HG02852 (cell line): ENCODE results near the gene MPO.

Source experiments
- ATAC-seq: cut with Tn5 transposase; IDR thresholded peaks from one replicate; pipeline ENCODE4 v1.9.1; 2021; ENCODE audit warnings: mild to moderate bottlenecking, moderate library complexity; ENCODE audit not compliant: unreplicated experiment

Gene MPO

DNA sequence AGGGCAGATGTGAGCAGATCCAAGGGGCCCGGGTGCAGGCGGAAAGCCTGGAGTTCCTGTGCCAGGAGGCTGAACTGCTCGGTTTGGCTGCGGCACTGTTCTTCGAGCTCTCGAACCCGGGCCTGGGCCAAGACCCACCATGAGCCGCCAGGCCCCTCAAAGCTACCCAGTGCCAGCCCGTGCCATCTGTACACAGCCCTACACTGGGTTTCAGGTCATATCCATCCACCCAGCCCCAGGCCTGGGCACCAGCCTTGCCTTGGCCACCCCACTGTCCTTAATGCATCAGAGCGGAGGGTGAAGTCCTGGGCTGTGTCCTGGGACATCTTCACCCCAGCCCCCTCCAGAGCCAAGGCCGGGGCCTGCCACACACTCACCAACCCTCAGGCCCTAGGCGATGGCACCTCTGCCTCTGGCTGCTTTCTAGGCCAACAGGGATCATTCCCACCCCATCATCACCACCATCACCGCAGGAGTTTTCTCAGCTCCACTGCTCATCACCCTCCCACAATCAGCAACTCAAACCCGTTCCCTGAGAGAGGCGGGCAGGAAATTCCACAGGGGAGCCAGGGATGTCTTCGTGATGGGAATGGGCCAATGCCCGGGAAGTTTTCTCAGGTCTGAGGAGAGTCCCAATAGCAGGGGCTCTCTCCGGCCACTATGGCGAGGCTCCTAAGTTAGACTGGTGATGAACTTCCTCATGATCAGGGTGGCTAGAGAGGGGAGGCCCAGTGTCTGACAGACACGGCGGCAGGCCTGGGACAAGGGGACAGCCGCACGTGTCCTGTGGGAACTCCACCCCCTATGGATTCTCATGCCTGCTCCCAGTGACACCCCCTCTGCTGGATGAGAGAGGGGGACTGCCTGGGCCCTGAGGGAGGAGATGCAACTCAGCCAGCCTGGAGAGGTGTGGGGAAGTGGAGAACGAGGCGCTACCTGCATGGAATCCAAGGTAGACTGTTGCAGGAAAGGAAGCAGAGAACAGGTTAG is 38.7 kb upstream of the MPO start:
- ATAC-seq, result no peak

DNA sequence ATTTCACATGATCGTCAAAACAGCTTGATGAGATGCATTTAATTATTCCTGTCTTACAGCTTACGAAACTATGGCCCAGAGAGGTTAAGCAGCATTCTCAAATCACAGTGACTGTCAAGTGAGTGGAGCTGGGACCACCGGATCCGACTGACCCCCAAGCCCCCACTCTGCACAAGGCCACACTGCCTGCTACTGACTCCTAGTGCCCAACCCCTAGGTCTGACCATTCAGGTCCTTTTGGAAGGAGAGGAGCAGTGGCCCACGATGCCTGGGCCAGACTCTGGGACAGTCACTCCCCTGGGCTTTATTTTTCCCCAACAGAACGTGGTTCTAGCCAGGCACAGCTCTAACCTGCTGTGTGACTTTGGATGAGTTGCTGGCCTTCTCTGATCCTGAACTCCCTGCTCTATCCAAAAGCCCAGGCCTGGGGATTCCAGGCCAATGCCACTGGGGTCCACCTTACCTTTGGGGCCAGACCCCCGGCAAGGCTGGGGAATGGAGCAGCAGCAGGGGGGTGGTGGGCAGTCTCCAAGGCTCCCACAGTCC is 38.0 kb upstream of the MPO start:
- ATAC-seq, result no peak

DNA sequence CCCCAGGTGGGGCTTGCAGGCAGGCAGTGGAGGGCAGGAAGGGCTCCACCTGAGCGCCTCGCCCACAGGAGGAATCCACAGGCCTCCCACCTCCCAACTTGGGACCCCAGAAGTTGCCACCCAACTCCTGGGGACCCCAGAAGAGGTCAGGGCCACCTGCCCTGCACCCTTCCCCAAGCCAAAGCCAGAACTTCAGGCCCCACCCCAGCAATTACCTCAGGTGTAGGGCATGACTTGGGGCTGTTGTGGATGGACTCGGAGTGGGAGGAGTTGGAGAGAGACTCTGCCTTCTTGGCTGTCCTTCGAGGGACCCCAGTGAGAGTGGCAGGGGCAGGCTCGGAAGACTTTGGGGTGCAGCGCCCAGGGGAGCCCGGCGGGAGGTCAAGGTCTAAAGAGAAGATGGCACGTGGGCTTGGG is 37.3 kb upstream of the MPO start:
- no peak for ATAC-seq

DNA sequence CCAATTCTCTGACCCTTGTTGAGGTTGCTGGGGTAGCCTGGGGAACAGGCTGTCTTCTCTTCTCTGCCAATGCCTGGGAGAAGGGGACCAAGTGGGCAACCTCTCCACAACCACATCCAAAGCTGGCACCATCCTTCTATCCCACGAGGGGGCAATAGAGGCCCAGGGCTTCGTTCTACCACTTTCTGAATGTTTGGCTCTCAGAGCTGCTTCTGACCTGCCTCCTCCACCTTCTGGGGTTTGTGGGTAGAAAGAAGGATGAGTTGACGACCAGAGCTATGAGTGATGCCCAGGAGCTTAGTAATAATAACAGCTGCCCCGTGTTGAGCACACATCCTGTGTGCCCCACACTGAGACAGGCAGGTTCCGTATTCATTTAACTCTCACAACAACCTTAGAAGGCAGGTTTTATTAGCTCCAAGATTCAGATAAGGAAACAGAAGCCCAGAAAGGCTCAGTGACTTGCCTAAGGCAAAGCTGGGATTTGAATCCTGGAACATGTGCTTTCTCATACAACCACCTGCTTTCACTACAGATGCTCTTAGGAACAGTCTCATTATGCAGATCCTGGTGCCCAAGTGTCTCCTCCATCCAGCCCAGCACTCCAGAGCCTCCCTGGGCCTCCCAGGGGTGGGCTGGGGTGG is 36.8 kb upstream of the MPO start:
- no peak for ATAC-seq

DNA sequence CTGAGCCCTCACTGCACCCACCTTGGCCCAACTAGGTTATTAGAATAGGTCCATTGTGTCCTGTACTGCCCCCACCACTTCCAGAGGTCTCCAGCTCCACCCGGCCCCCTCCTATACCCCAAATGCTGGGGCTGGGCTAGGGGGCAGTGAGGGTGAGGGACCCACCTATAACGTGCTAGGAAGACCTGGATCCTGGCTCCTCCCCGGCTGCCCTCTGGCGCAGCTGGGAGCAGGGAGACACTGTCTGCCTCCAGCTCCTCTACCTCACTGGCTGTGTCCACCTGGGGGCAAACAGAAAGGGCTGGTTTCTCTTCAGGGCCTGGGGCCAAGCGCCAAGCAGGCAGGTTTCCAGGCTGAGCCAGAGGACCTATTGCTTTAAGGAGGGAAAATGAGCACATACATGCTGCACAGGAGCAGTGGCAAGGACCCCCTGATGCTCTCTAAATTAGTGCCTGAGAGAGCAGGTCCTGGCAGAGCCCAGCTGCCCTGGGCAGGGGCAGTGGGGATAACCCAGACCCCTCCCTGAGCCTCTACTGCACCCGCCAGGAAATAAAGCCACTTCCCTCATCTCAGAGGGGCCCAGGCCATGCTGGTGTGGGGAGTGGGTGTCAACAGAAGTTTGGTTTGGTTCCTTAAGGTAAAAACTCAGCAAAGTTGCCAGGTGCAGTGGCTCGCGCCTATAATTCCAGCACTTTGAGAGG is 35.7 kb upstream of the MPO start:
- no peak for ATAC-seq

DNA sequence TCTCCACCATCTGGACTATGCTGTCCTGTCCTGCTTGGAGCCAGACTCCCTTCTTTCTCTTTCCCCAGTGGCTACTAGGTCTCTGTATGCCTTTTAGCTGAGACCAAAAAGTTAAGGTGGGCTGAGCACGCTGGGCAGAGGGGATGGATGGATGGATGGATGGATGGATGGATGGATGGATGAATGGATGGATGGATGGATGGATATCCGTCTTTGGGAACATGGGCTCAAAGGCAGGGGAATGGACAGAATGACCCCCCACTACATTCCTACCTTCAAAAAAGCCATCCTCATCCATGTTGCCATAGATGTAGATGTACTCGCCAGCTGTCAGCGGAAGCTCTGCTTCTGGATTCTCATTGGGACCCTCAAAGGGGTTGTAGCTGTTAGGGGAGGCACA is 35.0 kb upstream of the MPO start:
- no peak for ATAC-seq

DNA sequence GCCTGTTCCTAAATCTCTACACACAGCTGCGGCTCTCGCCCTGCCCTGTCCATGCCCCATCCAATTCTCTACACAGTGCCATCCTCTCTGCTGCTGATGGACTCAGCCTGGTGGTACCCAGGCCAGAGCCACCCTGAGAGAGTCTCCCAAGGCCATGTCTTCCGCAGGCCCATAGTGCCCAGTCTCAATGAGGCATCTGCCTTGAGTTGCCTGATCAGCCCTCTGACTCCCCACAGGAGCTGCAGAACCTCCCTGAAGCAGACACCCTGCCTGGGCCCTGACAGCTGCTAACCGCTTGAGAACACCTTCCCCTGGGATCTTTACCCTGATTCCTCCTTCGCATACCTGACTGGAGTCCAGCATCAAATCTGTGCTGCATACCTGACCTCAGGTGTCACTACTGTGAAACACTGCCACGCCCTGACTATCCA is 34.6 kb upstream of the MPO start:
- ATAC-seq, result no peak

DNA sequence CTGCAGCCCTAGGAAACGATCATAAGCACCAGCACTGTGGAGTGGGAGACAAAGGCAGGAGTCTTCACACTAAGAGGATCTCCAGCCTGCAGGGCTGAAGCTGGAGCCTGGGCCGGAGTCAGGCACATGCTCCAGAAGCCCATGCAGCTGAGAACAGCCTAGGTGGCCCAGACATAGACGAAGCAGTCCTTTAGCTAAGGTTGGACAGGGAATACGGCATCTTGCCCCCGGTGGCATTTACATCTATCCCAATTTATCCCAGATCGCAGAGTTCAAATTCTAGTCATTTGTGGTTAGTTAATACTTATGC is 33.9 kb upstream of the MPO start:
- no peak for ATAC-seq

DNA sequence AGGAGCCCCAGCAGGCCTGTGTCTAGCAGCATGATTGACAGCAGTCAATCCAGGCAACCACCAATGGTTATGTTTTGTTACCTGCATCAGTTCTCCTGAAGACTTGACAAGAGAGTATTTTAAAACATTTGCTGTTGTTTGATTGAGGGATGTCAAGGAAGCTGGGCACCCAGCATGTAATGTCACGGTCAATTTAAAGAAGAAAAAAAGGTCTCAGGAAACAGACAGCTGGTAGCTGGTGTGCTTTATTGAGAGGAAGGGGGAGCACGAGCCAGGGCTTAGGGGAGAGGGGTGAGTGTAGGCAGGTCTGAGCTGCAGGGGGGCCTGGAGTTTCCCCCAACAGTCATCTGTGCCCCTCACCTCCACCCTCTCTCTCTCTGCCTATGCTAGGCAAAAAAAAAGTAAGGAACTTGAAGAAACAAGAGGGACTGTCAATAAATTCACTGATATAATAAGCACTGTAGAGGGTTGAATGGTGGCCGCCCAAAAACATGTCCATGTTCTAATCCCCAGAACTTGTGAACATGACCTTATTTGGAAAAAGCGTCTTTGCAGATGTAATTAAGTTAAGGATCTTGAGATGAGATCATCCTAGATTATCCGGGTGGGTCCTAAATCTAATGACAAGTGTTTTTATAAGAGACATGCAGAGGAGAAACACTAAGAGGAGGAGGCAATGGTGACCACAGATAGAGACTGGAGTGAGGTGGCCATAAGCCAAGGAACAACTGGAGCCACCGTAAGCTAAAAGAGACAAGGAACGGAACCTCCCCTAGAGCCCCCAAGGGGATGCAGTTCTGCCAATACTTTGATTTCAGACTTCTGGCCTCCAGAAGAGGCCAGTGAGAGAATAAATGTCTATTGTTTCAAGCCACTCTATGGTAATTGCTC is 33.3 kb upstream of the MPO start:
- no peak for ATAC-seq

DNA sequence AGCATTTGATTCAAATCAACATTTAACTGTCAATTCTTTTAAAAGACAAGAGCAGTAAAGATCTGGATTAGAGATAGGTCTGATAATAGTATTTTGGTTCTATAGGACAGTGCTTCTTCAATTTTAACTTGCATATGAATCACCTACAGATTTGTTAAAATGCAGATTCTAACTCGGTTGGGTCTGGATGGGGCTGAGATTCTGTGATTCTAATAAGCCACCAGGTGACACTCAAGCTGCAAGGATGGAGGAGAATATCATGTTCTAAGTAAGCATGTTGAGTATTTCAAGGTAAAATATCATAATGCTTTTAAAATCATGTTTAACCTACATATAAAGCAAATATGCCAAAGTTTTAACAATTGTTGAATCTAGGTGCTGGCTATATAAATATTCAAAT is 32.1 kb upstream of the MPO start:
- ATAC-seq, result no peak

DNA sequence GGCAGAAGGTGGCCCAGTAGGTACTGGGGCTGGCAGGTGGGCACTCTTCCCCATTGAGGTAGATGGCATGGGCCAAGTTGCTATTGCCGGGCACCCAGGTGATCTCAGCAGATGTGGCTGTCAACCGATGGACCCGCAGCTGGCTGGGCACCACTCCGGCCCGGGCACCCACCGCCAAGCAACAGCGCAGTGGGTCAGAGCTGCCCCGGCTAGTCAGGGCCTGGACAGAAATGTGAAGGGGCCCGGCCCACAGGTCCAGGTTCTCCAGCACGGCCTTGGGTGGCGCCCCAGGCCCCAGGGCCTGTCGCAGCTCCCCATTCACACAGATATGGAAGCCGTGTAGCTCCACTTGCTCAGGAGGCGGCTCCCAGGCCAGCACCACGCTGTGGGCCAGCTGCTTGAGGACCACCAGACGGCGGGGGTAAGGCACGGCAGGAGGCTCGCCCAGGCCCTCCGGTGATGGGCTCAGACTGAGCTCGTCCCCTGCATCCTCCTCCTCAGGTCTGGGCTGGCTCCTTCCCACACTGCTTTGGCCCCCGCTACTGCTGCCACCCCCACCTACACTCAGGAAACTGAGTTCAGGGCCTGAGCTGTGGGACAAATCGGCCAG is 31.4 kb upstream of the MPO start:
- no peak for ATAC-seq

DNA sequence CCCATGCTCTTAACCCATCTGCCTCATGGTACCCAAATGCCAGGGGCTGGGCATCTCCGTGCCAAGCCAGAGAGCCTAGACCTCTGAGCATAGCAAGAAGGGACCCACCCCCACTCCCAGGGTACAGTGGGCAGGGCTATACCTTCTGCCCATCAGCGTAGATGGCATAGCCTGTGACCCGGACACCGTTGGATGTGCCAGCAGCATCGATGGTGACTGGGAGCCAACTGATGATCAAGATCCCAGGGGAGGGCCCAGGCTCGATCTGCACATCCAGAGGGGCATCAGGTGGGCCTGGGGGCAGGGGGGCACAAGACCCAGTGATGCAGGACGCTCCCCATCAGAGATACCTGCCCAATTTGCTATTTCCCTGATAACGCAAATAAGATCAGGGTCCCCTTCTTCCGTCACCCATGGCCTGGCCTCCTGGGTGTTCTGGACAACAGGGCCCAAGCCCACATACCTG is 30.7 kb upstream of the MPO start:
- no peak for ATAC-seq

DNA sequence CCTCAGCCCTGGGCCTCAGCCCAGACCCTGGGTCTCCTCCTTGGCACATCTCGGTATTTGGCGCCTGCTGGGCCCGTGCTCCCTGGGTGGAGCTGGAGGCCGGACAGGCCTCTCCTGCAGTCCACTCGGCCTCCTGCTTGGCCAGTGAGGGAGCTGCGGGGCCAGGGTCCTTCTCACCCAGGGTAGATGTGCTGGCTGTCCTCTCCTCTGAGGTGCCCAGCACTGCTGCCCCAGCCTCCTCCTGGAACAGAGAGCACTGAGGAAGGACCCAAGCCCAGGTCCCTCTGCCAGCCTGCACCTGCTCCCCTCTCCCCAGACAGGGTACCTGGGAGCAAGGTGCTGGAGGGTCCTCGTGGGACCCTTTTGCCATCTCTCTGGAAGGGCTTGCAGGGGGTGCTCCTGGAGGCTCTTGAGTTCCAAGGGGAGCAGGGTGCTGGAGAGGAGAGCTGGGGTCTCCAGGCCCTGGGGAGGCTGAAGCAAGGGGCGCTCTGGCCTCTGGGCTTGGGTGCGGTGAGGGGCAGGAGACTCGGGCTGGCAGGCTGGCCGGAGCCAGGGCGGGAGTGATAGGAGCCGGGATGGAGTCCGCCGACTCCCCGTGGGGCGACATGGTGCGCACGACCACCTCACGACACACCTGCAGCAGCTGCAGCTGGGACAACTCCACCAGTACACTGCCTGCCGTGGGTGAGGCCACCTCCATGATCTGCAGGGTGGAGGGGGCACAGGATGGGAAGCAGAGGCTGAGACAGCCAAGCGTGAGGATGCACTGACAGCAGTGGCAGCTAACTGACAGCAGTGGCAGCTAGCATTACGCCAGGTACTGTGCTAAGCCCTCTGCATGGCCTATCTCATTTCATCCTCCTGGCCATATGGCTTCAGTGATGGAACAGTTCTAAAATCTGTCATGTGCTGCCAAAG is 30.0 kb upstream of the MPO start:
- no peak for ATAC-seq

DNA sequence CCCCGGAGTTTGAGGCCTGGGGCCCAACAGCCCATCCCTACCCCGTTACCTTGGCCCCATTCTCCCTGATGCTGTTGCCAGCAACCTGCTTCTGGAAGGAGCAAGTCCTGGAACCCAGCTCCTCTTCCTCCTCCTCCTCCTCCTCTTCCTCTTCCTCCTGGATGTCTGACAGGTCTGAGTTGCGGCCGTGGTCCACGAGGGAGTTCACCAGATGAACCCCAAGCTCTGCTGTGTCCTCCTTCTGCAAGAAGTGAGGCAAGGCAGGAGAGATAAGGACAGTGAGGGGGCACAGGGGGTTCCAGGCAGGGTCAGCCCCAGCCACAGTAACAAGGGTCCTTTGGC is 29.2 kb upstream of the MPO start:
- ATAC-seq, result no peak

DNA sequence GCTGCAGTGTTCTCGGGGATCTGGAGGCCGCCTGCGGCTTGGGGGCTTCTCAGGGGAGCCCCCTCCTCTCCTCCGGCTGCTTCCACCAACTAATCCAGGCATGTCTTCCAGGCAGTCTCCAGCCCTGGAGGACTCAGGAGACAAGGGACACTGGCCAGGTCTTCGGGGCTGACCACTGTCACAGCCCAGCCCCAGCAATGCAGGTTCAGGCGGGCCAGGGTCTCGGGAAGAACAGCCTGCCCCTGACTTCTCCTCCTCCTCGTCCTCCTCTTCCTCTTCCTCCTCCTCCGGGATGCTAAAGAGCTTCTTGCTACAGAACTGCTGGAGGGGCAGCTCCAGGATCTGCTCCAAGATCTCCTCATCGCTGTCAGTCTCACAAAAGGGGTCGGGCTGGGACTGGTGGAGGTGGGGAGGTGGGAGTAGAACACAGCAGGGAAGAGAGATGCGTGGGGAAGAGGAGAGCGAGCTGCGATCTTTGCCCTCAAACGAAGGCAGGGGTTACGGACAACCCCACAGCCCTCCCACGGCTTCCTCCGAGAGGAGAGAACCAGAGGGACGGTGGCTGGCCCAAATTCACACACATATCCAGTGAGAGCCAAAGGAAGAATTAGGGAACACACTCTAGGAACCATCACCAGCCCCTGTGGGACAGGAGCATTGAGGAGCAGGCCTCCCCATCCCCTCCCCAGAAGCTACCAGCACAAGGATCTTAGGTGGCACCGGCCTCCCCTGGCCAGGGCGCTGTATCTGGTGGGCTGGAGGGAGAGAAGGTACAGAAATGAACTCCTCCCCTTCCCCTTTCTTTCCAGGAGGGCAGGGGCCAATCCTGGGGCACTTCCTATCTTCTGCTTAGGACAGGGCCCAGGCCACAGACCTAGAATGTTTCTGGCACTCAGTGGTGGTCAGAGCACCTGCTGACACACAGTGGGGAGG is 28.5 kb upstream of the MPO start:
- ATAC-seq, result no peak

DNA sequence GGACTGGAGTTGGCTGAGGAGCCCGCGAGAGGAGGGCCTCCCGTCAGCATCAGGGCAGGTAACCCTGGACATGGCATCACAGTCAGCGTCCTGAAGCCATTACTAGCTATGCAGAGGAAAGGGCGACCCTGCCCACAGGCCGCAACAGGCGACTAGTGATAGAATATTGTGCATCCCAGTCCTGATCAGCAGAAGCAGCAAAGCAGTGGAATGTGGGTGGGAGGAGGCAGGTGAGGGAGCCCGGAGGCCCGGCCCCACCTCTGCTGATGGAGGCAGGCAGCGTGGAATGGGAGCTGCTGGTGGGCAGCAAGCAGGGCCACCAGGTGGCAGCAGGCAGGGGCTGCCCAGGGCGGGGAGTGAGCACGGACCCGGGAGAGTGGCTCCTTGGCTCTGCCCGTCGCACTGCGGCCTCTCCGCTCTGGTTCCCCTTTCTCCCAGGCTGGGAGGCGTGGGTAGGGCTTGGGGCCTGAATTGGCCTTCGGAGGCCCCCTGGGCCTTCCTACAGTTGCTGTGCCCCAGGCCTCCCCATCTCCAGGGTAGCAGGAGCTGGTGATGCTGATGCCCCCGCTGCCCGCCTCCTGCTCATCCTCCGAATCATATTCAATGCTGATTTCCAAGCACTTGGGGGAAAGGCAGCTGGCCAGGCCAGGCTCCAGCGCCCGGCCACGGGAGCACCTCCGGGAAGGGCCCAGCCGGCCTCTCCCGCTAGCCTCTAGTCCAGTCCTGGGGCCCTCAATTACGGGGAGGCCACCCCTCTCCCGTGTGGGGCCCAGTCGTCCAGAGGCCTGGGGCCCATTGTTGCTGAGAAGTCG is 27.6 kb upstream of the MPO start:
- no peak for ATAC-seq

DNA sequence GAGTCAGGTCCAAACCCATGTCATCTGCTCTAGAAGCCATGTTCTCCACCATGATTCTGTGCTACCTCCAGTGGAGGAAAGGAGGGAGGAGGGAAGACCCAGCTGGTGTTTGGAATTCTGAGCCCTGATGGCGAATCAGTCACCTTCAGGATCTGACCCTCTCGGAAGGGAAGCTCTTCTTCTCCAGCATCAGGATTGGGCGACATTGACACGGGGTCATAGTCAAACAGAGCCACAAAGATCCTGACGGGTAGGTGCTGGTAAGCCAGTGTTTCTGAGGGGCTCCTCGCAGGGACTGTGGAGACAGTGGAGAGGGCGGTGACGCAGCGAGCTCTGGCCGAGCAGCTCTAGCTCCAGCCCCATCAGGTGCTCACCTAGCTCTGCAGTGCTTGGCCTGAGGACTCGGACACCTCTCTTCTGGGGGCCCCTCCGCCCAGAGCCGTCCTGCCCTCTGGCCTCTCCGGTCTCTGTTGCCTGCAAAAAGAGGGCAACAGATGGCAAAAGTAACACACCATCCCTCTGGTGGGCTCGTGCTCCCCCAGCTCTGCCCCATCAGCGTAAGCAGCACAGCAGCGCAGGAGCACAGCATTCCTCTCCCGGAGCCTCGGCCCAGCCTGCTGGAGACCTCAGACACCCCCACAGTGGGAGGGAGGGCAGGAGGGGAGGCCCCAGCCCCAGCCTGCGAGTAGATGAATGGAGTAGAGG is 26.9 kb upstream of the MPO start:
- no peak for ATAC-seq
